SK-N-SH treated with all-trans-retinoic acid at 6 μM for 48 hours (cell line): ENCODE data around the gene CDK10.
"Not testable (repeated sequence)": the region's sequence is repeated elsewhere in the genome, so short reads cannot be mapped to it uniquely, and the experiment has no call there.

Experiments used
- ATAC-seq: fragments of 200-7000 bp; cut with Tn5 transposase; 3 replicates; pipeline ENCODE4 v1.9.1; 2020; ENCODE audit warnings: mild to moderate bottlenecking, moderate library complexity
- ARNTL ChIP-seq: fragments of 450-650 bp; formaldehyde crosslinking; IDR thresholded peaks from 2 replicates; pipeline ENCODE4 v1.5.0; 2020; ENCODE audit warnings: low read depth, mild to moderate bottlenecking, moderate library complexity, borderline replicate concordance
- CSDC2 ChIP-seq: fragments of 250-450 bp; sonication (Bioruptor Pico); IDR thresholded peaks from 2 replicates; pipeline ENCODE4 v1.5.0; 2020; ENCODE audit warnings: mild to moderate bottlenecking, moderate library complexity
- CSRNP3 ChIP-seq: fragments of 250-450 bp; sonication (Bioruptor Pico); IDR thresholded peaks from 2 replicates; pipeline ENCODE4 v1.5.1; 2021; ENCODE audit warnings: mild to moderate bottlenecking, moderate library complexity
- ESRRG ChIP-seq: fragments of 250-450 bp; sonication (Bioruptor Pico); IDR thresholded peaks from 2 replicates; pipeline ENCODE4 v1.6.1; 2021; ENCODE audit warnings: mild to moderate bottlenecking
- GLIS3 ChIP-seq: fragments of 250-450 bp; sonication (Bioruptor Pico); IDR thresholded peaks from 2 replicates; pipeline ENCODE4 v1.5.0; 2020; ENCODE audit warnings: mild to moderate bottlenecking, moderate library complexity
- ISL1 ChIP-seq: fragments of 250-450 bp; sonication (Bioruptor Pico); IDR thresholded peaks from 2 replicates; pipeline ENCODE4 v2.1.2; 2022; ENCODE audit warnings: mild to moderate bottlenecking, moderate library complexity
- OSR1 ChIP-seq: fragments of 250-450 bp; sonication (Bioruptor Pico); IDR thresholded peaks from 2 replicates; pipeline ENCODE4 v1.8.0; 2022; ENCODE audit warnings: moderate library complexity, mild to moderate bottlenecking, inconsistent platforms
- PATZ1 ChIP-seq: fragments of 250-450 bp; sonication (Bioruptor Pico); IDR thresholded peaks from 2 replicates; pipeline ENCODE4 v1.8.0; 2020; ENCODE audit warnings: mild to moderate bottlenecking, moderate library complexity, borderline replicate concordance
- POU6F1 ChIP-seq: fragments of 250-450 bp; sonication (Bioruptor Pico); IDR thresholded peaks from 2 replicates; pipeline ENCODE4 v1.8.0; 2021; ENCODE audit warnings: low read depth, mild to moderate bottlenecking, moderate library complexity, borderline replicate concordance
- PPARA ChIP-seq: fragments of 250-450 bp; sonication (Bioruptor Pico); IDR thresholded peaks from 2 replicates; pipeline ENCODE4 v1.5.0; 2020; ENCODE audit warnings: mild to moderate bottlenecking, borderline replicate concordance
- SNAI2 ChIP-seq: fragments of 250-450 bp; sonication (Bioruptor Pico); IDR thresholded peaks from 2 replicates; pipeline ENCODE4 v1.5.0; 2020; ENCODE audit warnings: mild to moderate bottlenecking, moderate library complexity
- TCF4 ChIP-seq: fragments of 250-450 bp; sonication (Bioruptor Pico); IDR thresholded peaks from 2 replicates; pipeline ENCODE4 v1.8.0; 2021; ENCODE audit warnings: mild to moderate bottlenecking, moderate library complexity, borderline replicate concordance
- TOX ChIP-seq: fragments of 250-450 bp; sonication (Bioruptor Pico); IDR thresholded peaks from 2 replicates; pipeline ENCODE4 v1.8.0; 2021; ENCODE audit warnings: mild to moderate bottlenecking, moderate library complexity, borderline replicate concordance
- TSHZ2 ChIP-seq: fragments of 250-450 bp; sonication (Bioruptor Pico); IDR thresholded peaks from 2 replicates; pipeline ENCODE4 v1.5.0; 2020; ENCODE audit warnings: mild to moderate bottlenecking, moderate library complexity
- ZFP30 ChIP-seq: fragments of 450-650 bp; formaldehyde crosslinking; IDR thresholded peaks from 2 replicates; pipeline ENCODE4 v1.5.0; 2022; ENCODE audit warnings: mild to moderate bottlenecking, moderate library complexity
- ZNF565 ChIP-seq: fragments of 450-650 bp; formaldehyde crosslinking; conservative IDR thresholded peaks from 2 replicates; pipeline ENCODE4 v1.5.0; 2020; ENCODE audit warnings: low read depth, mild to moderate bottlenecking, moderate library complexity
- ZNF8 ChIP-seq: fragments of 450-650 bp; formaldehyde crosslinking; IDR thresholded peaks from 2 replicates; pipeline ENCODE4 v1.5.0; 2020; ENCODE audit warnings: mild to moderate bottlenecking, moderate library complexity

The CDK10 gene

GRCh38 chr16:89661215-89661614, 25.3 kb upstream of the CDK10 start (continued):
- TF ChIP-seq CSRNP3 (CRISPR knock-in tag) (no peak), OSR1 (CRISPR knock-in tag) (no peak), ZNF565 (CRISPR knock-in tag) (no peak), GLIS3 (CRISPR knock-in tag) (no peak), ZNF8 (CRISPR knock-in tag) (no peak), PATZ1 (CRISPR knock-in tag) (no peak), ZFP30 (CRISPR knock-in tag) (no peak), PPARA (no peak), SNAI2 (CRISPR knock-in tag) (no peak)

- not testable (repeated sequence) for ATAC-seq
Observed at GRCh38 chr16:89664238-89664637, 22.3 kb upstream of the CDK10 start.

- peak; percentile 44; the same call in 1 of the 3 replicates for ATAC-seq
Observed at GRCh38 chr16:89667000-89667399, 19.5 kb upstream of the CDK10 start.

- ATAC-seq: no peak
- TF ChIP-seq ZNF565 (CRISPR knock-in tag): no peak
- TF ChIP-seq ESRRG (CRISPR knock-in tag): no peak
- TF ChIP-seq ARNTL (CRISPR knock-in tag): no peak
- no peak for TF ChIP-seq OSR1 (CRISPR knock-in tag)
- TF ChIP-seq ISL1 (CRISPR knock-in tag): no peak
- TF ChIP-seq GLIS3 (CRISPR knock-in tag): no peak
- no peak for TF ChIP-seq TOX (CRISPR knock-in tag)
- TF ChIP-seq TCF4 (CRISPR knock-in tag): no peak
- no peak for TF ChIP-seq CSDC2
- no peak for TF ChIP-seq SNAI2 (CRISPR knock-in tag)
- no peak for TF ChIP-seq PATZ1 (CRISPR knock-in tag)
- no peak for TF ChIP-seq TSHZ2 (CRISPR knock-in tag)
- TF ChIP-seq POU6F1 (CRISPR knock-in tag): no peak
- TF ChIP-seq CSRNP3 (CRISPR knock-in tag): no peak
Observed at GRCh38 chr16:89667633-89668032, 18.9 kb upstream of the CDK10 start.
